Neural cell (in vitro differentiated cells): ENCODE measurements around the gene PDAP1.

Experiments
- EP300 ChIP-seq: fragments of 450-650 bp; conservative IDR thresholded peaks from 2 replicates; pipeline ENCODE4 v1.6.1; 2014; ENCODE audit warnings: antibody characterized with exemption, mild to moderate bottlenecking, moderate library complexity; ENCODE audit not compliant: poor library complexity, severe bottlenecking
- EZH2 ChIP-seq: fragments of 200-600, 300-800 bp; shearing (Covaris generic), sonication (generic); IDR thresholded peaks from 2 replicates; pipeline ENCODE4 v1.6.1; 2014; ENCODE audit warnings: antibody characterized with exemption, low read length, borderline replicate concordance, mild to moderate bottlenecking; ENCODE audit not compliant: insufficient read depth, poor library complexity, severe bottlenecking
- POLR2AphosphoS5 ChIP-seq: IDR thresholded peaks from 2 replicates; pipeline ENCODE4 v1.6.1; 2012
- SMC3 ChIP-seq: fragments of 450-650 bp; conservative IDR thresholded peaks from 2 replicates; pipeline ENCODE4 v1.6.1; 2014; ENCODE audit warnings: antibody characterized with exemption, mild to moderate bottlenecking, moderate library complexity; ENCODE audit not compliant: poor library complexity
- TAF1 ChIP-seq: IDR thresholded peaks from 2 replicates; pipeline ENCODE4 v1.6.1; 2012; ENCODE audit warnings: low read depth
- TF ChIP-seq, protein P1 (sequence below): fragments of 450-650 bp; IDR thresholded peaks from 2 replicates; pipeline ENCODE4 v1.5.1; 2014; ENCODE audit warnings: antibody characterized with exemption, mild to moderate bottlenecking, moderate library complexity; ENCODE audit not compliant: poor library complexity, severe bottlenecking
- TF ChIP-seq, protein P2 (sequence below): IDR thresholded peaks from 2 replicates; pipeline ENCODE4 v1.6.1; 2012; ENCODE audit warnings: borderline replicate concordance

DNA sequence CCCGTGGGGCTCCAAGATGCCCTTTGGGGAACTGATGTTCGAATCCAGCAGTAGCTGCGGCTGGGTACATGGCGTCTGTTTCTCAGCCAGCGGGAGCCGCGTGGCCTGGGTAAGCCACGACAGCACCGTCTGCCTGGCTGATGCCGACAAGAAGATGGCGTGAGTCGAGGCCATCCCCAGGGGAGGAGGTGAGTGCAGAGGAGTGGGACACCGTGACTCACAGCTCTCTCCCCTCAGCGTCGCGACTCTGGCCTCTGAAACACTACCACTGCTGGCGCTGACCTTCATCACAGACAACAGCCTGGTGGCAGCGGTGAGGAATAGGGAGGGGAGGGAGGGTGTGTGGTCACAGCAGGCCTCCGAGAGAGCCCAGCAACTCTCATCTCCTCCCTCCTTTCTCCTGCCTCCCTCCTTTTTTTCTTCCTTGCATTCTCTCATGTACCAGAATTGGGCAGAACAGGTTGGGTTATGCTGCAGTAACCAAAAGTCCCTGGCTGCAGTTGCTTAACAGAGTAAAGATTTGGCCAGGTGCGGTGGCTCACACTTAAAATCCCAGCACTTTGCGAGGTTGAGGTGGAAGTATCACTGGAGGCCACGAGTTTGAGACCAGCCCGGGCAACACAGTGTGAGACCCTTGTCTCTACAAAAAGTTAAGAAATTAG lies 17.3 kb downstream of the PDAP1 start:
- TF ChIP-seq, protein P1, sequence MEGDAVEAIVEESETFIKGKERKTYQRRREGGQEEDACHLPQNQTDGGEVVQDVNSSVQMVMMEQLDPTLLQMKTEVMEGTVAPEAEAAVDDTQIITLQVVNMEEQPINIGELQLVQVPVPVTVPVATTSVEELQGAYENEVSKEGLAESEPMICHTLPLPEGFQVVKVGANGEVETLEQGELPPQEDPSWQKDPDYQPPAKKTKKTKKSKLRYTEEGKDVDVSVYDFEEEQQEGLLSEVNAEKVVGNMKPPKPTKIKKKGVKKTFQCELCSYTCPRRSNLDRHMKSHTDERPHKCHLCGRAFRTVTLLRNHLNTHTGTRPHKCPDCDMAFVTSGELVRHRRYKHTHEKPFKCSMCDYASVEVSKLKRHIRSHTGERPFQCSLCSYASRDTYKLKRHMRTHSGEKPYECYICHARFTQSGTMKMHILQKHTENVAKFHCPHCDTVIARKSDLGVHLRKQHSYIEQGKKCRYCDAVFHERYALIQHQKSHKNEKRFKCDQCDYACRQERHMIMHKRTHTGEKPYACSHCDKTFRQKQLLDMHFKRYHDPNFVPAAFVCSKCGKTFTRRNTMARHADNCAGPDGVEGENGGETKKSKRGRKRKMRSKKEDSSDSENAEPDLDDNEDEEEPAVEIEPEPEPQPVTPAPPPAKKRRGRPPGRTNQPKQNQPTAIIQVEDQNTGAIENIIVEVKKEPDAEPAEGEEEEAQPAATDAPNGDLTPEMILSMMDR: no peak
- TF ChIP-seq EP300 (no peak), EZH2 (no peak), SMC3 (no peak), POLR2AphosphoS5 (no peak), TAF1 (no peak)
- TF ChIP-seq, protein P2, sequence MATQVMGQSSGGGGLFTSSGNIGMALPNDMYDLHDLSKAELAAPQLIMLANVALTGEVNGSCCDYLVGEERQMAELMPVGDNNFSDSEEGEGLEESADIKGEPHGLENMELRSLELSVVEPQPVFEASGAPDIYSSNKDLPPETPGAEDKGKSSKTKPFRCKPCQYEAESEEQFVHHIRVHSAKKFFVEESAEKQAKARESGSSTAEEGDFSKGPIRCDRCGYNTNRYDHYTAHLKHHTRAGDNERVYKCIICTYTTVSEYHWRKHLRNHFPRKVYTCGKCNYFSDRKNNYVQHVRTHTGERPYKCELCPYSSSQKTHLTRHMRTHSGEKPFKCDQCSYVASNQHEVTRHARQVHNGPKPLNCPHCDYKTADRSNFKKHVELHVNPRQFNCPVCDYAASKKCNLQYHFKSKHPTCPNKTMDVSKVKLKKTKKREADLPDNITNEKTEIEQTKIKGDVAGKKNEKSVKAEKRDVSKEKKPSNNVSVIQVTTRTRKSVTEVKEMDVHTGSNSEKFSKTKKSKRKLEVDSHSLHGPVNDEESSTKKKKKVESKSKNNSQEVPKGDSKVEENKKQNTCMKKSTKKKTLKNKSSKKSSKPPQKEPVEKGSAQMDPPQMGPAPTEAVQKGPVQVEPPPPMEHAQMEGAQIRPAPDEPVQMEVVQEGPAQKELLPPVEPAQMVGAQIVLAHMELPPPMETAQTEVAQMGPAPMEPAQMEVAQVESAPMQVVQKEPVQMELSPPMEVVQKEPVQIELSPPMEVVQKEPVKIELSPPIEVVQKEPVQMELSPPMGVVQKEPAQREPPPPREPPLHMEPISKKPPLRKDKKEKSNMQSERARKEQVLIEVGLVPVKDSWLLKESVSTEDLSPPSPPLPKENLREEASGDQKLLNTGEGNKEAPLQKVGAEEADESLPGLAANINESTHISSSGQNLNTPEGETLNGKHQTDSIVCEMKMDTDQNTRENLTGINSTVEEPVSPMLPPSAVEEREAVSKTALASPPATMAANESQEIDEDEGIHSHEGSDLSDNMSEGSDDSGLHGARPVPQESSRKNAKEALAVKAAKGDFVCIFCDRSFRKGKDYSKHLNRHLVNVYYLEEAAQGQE: no peak
